ENCODE results near the gene STYXL1.
"Not testable (repeated sequence)": the region's sequence is repeated elsewhere in the genome, so short reads cannot be mapped to it uniquely, and the experiment has no call there.

The STYXL1 gene

DNA sequence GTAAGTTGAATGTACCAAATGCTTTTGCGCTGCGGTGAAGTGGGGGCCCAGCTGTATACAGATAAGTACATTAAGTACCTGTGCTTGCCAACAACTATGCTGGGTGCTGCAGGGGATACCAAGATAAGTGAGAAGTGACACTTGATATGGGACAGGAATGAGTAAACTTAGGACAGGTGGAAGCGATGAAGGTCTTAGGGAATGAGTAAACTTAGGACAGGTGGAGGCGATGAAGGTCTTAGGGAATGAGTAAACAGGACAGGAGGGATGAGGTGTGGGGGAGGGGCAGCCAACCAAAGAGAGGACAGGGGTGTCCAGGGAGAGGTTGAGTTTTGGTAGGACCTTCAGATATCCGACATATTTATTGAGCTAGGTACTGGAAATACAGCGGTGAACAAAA, 1.5 kb upstream of the STYXL1 start:
- in situ Hi-C loops (cut with MboI; ENCODE audit: low pct_unique_long_range_greater_than_20kb, low sequenced_read_pairs) = no loop called here
- no peak for DNase-seq

DNA sequence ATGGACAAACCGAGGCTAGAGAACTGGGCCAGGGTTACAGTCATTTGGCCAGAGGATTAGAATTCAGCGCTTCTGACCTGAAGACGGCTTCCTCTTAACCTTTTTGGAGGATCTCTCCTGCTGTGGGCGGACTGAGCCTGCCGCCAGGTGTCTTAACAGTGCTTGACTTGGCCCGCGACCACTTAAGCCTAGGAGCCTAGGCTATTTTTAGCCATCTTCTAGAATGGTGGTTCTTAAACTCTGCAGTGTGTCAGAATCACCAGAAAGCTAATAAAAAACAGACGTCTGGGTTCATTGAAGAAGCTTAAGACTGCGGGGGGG, 828 bp upstream of the STYXL1 start:
- no peak for DNase-seq
- in situ Hi-C loops (cut with MboI; ENCODE audit: low pct_unique_long_range_greater_than_20kb, low sequenced_read_pairs) = no loop called here

DNA sequence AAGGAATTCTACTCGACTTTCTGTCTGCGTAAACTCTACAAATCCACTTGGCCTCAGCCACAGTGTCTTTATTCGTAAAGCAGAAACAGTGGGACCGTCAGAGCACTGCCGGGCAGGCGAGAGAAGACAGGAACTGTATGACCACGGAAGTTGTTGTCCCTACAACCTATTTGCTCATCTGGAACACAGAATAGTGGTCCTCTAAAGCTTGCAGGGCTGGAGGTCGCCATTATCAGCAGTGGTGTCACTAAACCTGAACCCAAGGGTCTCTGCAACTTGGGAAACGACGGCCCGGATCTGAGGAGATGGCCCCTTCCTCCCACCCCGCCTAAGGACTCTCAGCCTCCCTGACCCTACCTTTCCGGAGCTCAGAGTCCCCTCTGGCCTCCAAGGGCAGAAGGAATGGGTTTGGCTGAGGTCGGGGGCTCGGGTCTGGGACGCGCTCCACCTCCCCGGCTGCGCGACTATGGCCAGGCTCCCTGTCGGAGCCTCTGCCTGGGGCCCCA, 442 bp downstream of the STYXL1 start:
- DNase-seq = no peak
- in situ Hi-C loops (cut with MboI; ENCODE audit: low pct_unique_long_range_greater_than_20kb, low sequenced_read_pairs) = no loop called here

DNA sequence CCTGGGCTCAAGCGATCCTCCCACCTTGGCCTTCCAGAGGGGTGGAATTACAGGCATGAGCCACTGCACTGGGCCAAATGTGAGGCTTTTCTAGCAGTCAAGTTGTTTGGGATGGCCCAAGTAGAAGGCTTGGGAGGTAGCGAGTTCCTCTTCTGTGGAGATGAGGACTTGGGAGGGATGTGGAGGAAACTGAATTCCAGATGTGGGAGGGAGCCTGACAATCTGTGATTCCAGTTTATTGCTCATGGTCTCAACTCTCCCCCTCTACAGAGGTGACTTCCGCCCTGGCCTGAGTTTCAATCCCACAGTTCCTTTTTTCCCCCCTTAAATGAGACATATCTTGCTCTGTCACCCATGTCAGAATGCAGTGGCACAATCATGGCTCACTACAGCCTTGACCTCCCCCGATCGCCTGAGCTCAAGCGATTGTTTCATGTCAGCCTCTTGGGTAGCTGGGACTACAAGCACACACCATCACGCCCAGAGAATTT, 3.4 kb downstream of the STYXL1 start:
- no peak for DNase-seq
- in situ Hi-C loops (cut with MboI; ENCODE audit: low pct_unique_long_range_greater_than_20kb, low sequenced_read_pairs) = no loop called here

DNA sequence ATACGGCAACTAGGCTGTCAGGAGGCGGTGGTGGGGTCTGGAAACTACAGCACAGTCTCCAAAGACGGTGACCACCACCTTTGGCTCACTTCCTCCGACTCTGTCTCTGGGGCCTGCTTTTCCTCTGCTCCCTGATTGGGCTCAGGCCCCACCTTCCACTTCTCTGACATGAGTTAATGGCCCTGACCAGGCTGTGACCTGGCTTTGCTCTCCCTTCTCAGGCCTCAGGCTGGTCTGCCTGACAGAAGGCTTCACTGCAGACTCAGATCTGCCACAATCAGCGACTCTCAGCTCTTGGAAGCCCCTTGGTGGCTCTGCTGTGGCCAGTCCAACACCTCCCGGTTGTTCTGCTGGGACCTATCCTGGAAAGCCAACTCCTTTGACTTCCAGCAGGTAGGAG, 7.7 kb downstream of the STYXL1 start:
- no peak for DNase-seq
- in situ Hi-C loops (cut with MboI; ENCODE audit: low pct_unique_long_range_greater_than_20kb, low sequenced_read_pairs) = no loop called here

DNA sequence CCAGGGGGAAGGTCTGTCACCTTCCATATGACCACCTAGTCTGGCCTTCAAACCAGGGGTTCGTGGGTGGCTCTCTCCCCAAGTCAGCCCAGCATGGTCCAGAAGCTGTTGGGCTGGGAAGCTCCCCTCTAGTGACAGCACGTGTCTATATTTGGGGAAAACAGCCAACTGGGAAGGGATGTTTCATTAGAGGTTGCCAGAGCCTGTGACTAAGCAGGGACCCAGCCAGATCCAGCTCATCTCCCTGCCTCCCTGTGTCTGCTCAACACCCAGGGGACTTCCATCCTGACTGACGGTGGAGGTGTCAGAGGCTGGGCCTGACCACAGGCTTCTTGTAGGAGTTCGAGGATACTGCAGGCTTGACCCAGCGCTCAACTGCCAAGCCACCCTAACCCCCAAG, 10.5 kb downstream of the STYXL1 start:
- DNase-seq = no peak
- in situ Hi-C loops (cut with MboI; ENCODE audit: low pct_unique_long_range_greater_than_20kb, low sequenced_read_pairs) = no loop called here

DNA sequence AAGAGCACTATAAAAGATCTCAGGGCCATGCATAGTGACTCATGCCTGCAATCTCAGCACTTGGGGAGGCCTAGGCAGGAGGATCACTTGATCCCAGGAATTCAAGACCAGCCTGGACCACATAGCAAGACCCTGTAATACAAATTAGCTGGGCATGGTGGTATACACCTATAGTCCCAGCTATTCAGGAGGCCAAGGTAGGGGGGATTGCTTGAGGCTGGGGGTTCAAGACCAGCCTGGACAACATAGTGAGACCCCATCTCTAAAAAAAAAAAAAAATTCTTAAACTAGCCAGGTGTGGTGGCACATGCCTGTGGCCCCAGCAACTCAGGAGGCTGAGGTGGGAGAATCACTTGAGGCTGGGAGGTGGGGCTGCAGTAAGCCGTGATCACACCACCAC, 15.8 kb downstream of the STYXL1 start:
- in situ Hi-C loops (cut with MboI; ENCODE audit: low pct_unique_long_range_greater_than_20kb, low sequenced_read_pairs) = no loop called here

DNA sequence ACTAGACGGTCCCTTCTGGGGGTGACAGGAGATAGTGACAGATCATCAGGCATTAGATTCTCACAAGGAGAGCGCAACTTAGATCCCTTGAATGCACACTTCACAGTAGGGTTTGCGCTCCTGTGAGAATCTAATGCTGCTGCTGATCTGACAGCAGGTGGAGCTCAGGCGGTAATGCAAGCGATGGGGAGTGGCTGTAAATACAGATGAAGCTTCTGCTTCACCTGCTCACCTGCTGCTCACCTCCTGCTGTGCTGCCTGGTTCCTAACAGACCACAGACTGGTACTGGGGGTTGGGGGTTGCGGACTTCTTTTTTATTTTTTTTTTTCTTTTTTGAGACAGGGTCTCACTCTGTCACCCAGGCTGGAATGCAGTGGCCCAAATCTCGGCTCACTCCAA, 18.1 kb downstream of the STYXL1 start:
- DNase-seq; in situ Hi-C loops (cut with MboI; ENCODE audit: low pct_unique_long_range_greater_than_20kb, low sequenced_read_pairs): not testable (repeated sequence)

More for the DNA sequence above, 15.8 kb downstream of the STYXL1 start:
- DNase-seq = no peak

DNA sequence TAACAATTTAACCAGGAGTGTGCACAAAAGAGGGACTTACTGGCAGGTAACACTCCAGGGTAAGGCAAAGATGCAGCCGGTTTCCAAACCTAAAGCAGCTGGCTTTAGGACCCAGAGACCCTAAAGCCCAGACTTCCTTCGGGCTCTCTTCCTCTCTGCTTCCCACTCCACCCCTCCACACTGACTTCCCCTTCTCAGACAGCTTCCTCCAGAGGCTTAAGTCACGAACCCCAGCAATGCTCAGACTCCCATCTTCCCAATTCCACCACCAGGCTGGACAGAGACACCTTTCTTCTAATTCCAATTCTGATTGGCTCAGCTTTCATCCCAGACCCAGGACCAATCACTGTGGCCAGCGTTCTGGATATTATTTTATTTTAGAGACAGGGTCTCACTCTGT, 24.8 kb downstream of the STYXL1 start:
- in situ Hi-C loops (cut with MboI; ENCODE audit: low pct_unique_long_range_greater_than_20kb, low sequenced_read_pairs) = no loop called here
- DNase-seq = peak; percentile 81

DNA sequence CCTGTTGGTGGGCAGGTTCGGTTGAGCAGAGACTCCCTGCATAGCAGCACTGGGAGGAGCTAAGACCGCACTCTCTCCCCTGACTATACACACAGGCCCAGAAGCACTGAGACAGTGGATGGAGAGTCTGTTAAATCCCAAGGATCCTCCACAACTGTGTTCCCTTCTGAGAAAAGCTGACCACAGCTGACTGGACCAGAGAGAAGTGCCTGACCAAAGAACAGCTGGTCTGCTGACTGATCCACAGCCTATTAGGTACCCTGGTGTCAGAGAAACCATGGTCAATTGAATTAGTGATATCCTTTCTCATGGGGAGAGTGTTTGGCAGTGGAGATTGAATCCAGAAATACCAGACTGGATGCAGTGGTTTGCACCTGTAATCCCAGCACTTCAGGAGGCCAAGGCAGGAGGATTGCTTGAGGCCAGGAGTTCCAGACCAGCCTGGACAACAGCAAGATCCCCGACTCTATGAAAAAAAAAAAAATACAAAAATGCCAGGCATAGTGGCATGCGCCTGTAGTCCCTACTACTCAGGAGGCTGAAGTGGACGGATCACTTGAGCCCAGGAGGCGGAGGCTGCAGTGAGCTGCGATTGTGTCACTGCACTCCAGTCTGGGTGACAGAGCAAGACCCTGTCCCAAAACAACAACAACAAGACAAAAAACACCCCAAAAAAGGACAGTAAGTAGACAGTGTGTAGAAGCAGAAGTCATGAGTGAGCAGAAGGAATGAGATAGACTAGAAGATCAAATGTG, 25.6 kb downstream of the STYXL1 start:
- no peak for DNase-seq
- in situ Hi-C loops (cut with MboI; ENCODE audit: low pct_unique_long_range_greater_than_20kb, low sequenced_read_pairs) = no loop called here

DNA sequence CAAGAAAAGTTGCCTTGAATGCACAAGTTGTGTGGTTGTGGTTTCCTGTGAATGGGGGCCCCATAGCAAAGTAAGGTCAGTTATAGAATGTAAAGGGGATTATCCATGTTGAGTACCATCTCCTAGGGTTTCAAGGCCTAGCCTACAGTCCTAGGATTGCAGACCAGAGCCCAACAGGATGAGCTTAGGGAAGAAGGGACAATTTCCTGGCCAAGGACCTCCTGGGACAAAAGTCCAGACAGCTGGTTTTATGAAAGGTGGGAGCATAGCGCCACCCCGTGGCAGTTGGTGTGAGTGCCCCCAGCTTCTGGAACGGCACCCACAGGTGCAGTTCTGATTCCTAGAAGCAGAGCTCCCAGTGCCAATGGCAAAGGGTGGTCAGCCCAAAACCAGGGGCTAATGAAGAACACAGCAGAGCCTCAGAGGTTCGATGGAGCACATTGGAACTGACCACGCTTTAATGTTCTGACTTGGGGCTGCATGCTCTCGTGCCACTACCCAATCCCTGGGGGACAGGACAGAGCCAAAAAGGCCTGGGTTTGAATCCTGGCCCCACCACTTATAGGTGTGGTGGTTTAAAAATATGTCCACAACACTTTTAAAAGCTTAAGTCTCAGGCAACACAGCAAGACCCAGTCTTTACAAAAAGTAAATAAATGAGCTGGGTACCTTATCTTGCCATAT, 27.6 kb downstream of the STYXL1 start:
- DNase-seq = peak; percentile 81
- in situ Hi-C loops (cut with MboI; ENCODE audit: low pct_unique_long_range_greater_than_20kb, low sequenced_read_pairs) = no loop called here

DNA sequence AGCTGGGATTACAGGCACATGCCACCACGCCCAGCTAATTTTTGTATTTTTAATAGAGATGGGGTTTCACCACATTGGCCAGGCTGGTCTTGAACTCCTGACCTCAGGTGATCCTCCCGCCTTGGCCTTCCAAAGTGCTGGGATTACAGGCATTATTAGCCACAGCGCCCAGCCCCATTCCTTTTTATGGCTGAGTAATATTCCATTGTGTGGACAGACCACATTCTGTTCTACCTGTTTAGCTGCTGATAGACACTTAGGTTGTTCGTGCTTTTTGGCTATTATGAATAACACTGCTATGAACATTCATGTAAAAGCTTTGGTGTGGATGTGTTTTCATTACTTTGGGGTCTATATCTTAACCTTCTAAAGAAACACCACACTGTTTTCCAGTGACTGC, 29.3 kb downstream of the STYXL1 start:
- in situ Hi-C loops (cut with MboI; ENCODE audit: low pct_unique_long_range_greater_than_20kb, low sequenced_read_pairs) = not testable (repeated sequence)

DNA sequence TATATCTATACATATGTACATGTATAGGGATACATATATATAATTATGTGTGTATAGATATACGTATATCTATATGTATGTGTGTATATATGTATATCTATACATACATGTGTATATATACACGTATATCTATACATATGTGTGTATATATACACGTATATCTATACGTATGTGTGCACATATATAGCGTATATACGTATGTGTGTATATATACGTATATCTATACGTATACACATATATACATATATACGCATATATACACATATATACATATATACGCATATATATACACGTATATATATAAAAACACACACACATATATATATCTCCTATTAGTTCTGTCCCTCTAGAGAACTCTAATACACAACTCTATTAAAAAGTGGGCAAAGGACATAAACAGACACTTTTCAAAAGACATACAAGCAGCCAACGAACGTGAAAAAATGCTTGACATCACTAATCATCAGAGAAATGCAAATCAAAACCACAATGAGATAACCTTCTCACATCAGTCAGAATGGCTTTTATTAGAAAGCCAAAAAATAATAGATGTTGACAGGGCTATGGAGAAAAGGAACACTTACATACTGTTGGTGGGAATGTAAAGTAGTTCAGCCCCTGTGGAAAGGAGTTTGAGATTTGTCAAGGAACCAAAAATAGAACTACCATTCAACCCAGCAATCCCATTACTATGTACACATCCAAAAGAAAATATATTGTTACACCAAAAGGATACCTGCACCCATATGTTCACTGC, 31.4 kb downstream of the STYXL1 start:
- in situ Hi-C loops (cut with MboI; ENCODE audit: low pct_unique_long_range_greater_than_20kb, low sequenced_read_pairs) = no loop called here

More for the DNA sequence above, 29.3 kb downstream of the STYXL1 start:
- DNase-seq = not testable (repeated sequence)

DNA sequence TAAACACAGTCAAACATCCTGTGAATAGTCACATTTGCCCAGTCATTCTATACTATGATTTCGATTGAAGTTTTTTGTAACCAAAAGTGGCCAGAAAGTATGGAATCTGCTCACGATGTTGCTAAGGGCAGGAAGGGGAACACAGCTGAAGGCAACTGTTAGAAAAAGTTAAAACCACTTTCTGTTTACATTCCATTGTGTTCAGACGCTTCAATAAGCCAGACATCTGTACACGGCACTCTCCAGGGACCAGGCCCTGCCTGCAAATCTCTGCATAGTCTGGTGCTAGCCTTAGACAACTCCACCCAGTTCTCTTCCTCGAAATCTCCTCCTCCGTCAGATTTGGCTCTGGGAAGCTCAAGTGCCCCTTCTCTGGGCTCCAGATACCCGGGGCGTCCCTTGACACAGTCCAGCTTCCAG, 36.3 kb downstream of the STYXL1 start:
- in situ Hi-C loops (cut with MboI; ENCODE audit: low pct_unique_long_range_greater_than_20kb, low sequenced_read_pairs) = no loop called here
- no peak for DNase-seq

More for the DNA sequence above, 31.4 kb downstream of the STYXL1 start:
- no peak for DNase-seq

DNA sequence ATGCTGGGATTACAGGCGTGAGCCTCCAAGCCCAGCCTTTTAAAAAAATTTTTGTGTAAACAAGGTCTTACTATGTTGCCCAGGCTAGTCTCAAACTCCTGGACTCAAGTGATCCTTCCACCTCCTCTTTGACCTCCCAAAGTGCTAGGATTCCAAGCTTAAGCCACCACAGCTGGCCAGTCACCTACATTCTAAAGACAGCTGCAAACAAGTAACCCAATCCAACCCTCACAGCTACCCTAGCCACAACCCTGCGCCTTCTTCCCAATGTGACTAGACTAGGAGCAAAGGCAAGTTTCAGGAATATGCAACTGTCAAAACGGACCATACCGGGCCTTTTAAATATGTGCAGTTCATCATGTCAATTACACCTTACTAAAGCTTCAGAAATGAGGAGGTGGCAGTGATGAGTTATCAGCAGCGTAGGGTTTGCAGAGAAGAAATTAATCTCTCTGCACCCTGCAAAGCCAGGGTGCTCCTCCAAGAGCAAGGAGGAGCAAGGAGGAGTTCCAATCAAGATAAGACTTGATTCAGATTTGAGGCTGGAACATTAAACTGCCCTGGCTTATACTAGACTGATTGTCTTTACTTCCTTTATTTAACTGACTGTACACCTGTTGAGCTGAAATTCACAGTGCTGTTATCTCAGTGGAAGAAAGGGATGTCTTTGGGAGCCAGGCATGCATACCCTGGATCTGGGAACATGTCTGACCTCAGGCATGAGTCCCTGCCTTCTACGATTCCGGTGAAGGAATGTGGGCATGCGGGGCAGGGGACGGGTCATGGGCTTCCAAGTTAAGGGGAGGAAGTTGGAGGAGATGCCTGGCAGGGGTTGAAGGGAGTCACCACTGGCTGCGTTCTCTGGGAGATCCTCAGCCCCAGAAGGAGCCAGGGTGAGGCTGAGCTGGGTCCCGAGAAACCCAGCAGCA, 37.9 kb downstream of the STYXL1 start:
- no peak for DNase-seq
- in situ Hi-C loops (cut with MboI; ENCODE audit: low pct_unique_long_range_greater_than_20kb, low sequenced_read_pairs) = no loop called here

DNA sequence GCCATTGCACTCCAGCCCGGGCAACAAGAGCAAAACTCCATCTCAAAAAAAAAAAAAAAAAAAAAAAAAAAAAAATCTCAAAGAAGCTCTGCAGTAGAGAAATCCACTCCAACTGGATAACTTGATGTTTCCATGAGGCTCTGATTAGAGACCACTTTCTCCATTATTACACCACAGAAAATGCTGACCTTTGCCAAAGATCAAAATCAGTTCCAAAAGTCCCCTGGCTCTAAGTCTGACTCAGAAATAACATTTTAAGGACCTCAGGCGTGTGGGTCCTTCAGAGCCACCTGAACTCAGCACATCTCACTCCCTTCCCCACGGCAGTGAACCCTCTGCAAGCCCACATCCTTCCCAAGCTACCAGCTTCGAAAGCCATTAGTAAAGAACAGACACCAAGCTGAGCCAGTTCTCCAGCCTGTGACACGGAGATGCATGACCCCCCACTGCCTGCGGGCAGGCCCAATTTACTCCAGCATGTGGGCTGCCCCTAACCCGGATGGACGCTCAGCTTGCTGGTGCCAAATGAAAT, 39.6 kb downstream of the STYXL1 start:
- in situ Hi-C loops (cut with MboI; ENCODE audit: low pct_unique_long_range_greater_than_20kb, low sequenced_read_pairs) = no loop called here

DNA sequence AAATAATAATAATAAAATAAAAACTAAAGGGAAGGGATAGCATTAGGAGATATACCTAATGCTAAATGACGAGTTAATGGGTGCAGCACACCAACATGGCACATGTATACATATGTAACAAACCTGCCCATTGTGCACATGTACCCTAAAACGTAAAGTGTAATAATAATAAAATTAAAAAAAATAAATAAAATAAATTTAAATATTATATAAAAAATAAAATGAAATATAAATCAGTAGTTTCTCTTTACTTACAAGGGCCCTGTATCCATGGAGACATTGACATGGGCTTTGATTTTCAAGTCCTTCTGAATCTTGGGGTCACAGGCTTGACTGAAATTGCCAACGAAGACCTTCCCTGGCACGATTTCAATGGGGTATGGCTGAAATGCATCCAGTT, 42.8 kb downstream of the STYXL1 start:
- DNase-seq; in situ Hi-C loops (cut with MboI; ENCODE audit: low pct_unique_long_range_greater_than_20kb, low sequenced_read_pairs): not testable (repeated sequence)

More for the DNA sequence above, 39.6 kb downstream of the STYXL1 start:
- DNase-seq = no peak

DNA sequence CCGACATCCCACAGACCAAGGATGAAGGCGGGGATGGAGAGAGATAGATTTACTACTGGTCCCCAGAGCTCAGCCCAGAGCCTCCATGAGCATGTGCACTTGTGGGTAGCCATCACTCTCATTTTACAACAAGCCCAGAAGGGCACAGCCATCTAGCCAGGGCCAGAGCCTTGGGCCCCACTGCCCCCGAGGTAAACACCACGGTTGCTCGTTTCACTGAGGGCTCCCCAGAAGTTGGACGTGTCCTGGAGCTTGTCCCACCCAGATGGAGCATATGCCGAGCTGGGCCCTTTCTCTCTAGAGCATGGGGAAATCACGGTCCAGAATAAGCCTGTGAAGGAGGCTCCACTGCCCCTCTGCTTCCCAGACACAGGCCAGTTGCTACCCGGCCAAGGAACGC, 44.4 kb downstream of the STYXL1 start:
- DNase-seq = no peak
- in situ Hi-C loops (cut with MboI; ENCODE audit: low pct_unique_long_range_greater_than_20kb, low sequenced_read_pairs) = no loop called here

DNA sequence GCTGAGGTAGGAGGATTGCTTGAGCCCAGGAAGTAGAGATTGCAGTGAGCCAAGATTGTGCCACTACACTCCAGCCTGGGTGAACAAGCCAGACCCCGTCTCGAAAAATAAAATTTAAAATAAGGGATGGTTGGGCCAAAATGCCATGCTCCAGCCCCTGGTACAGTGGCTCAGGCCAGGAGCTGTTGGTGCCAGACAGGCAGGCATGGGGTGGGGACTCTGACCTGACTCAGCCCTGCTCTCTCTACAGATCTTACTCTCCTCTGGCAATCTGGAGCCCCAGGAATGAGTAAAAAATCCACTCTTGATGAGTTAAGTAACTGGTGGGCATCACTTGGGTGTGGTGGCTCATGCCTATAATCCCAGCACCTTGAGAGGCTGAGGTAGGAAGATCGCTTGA, 45.0 kb downstream of the STYXL1 start:
- in situ Hi-C loops (cut with MboI; ENCODE audit: low pct_unique_long_range_greater_than_20kb, low sequenced_read_pairs) = no loop called here
- DNase-seq = no peak
